Nephron (organoid): ENCODE data around the gene GRAMD1B.

ENCODE experiments used
- H3K27ac Mint-ChIP-seq, 3 experiments: 2 replicates each; pipeline ENCODE4 v1.8.0; 2020; ENCODE audit warnings: mixed read lengths in 3 of 3, mild to moderate bottlenecking in 2 of 3, moderate library complexity in 1 of 3
- H3K27me3 Mint-ChIP-seq: 2 replicates; pipeline ENCODE4 v1.8.0; 2021; ENCODE audit warnings: low read depth, mild to moderate bottlenecking, moderate library complexity, mixed read lengths
- H3K36me3 Mint-ChIP-seq: 2 replicates; pipeline ENCODE4 v1.8.0; 2020; ENCODE audit warnings: low read depth, mixed read lengths
- H3K4me1 Mint-ChIP-seq: 2 replicates; pipeline ENCODE4 v1.8.0; 2020; ENCODE audit warnings: mixed read lengths
- H3K4me3 Mint-ChIP-seq, 3 experiments: 2 replicates each; pipeline ENCODE4 v1.8.0; 2020; ENCODE audit warnings: mild to moderate bottlenecking in 3 of 3, mixed read lengths in 3 of 3, moderate library complexity in 2 of 3
- H3K9me3 Mint-ChIP-seq: 2 replicates; pipeline ENCODE4 v1.8.0; 2020; ENCODE audit warnings: mixed read lengths
- CTCF ChIP-seq, 3 experiments: fragments of 200-600 bp; sonication (generic); IDR thresholded peaks; one replicate each; pipeline ENCODE4 v1.5.0; 2021; ENCODE audit warnings: antibody characterized with exemption in 3 of 3; ENCODE audit not compliant: unreplicated experiment in 3 of 3

GRAMD1B gene

GRCh38 chr11:123469586-123469985, 39.5 kb downstream of the GRAMD1B start:
- Mint-ChIP-seq H3K4me1 (peaks cover 27% of the 10 kb centered on the region), H3K4me3 (no peak overlapping the region), H3K36me3 (no peaks in the 10 kb centered on the region), H3K27ac (no peak overlapping the region), H3K9me3 (no peaks in the 10 kb centered on the region), H3K27me3 (no peaks in the 10 kb centered on the region)
- TF ChIP-seq CTCF (IDR thresholded peaks at IDR 0.05; ENCODE audit: unreplicated experiment in 3 of 3) = no peak

DNA sequence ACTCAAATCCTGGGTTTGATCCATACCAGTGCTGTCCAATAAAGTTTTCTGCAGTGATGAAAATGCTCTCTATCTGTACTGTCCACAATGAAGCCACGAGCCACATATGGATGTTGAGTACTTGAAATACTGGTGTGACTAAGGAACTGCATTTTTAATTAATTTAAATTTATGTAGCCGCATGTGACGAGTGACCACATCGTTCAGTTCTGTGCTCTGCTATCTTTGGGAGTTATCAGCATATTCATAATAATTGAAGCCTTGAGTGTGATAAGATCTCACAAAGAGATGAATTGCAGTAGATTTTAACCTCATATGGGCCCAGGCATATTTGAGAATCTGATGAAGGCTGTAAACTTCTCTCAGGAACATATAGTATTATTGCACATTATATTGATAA, 40.8 kb downstream of the GRAMD1B start:
- no peaks in the 10 kb centered on the region for H3K9me3 Mint-ChIP-seq
- H3K36me3 Mint-ChIP-seq = no peaks in the 10 kb centered on the region
- H3K4me1 Mint-ChIP-seq = peaks cover 40% of the 10 kb centered on the region
- no peak for TF ChIP-seq CTCF (IDR thresholded peaks at IDR 0.05; ENCODE audit: unreplicated experiment in 3 of 3)
- H3K4me3 Mint-ChIP-seq = no peak overlapping the region
- H3K27me3 Mint-ChIP-seq = no peaks in the 10 kb centered on the region
- H3K27ac Mint-ChIP-seq = no peak overlapping the region

DNA sequence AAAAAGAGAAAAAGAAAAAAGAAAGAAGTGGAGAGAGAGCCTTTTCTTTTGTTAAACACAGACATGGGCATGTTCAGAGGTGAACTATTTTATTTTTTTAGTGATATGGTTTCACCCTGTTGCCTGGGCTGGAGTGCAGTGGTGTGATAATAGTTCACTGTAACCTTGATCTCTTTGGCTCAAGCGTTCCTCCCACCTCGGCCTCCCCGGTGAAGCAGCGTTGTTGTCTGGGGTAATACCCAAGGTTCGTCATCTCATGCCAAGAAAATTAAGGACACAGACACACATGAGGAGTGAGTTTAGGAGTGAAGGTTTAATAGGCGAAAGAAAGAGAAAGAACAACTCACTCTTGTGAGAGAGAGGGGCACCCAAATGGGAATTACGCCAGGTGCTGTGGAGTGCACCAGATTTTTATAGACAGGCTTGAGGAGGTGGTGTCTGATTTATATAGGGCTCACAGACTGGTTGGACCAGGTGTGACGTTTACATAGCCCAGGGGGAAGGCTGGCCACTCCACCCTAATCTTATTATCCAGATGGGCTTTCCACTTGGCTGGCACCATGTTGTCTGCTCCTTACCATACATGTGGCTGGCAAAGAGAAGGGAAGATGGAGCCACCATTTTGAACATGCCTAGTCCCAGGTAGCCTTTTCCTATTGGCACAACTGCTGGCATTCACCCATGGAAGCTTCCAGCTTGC, 42.3 kb downstream of the GRAMD1B start:
- no peaks in the 10 kb centered on the region for H3K27me3 Mint-ChIP-seq
- H3K27ac Mint-ChIP-seq = no peak overlapping the region
- TF ChIP-seq CTCF (IDR thresholded peaks at IDR 0.05; ENCODE audit: unreplicated experiment in 3 of 3) = no peak
- no peaks in the 10 kb centered on the region for H3K9me3 Mint-ChIP-seq
- H3K4me3 Mint-ChIP-seq = no peak overlapping the region
- H3K36me3 Mint-ChIP-seq = no peaks in the 10 kb centered on the region
- H3K4me1 Mint-ChIP-seq = peaks cover 40% of the 10 kb centered on the region

GRCh38 chr11:123473941-123474677, 44.0 kb downstream of the GRAMD1B start:
- Mint-ChIP-seq H3K9me3 (no peaks in the 10 kb centered on the region), H3K4me3 (no peak overlapping the region), H3K36me3 (no peaks in the 10 kb centered on the region), H3K27me3 (no peaks in the 10 kb centered on the region), H3K27ac (peak overlapping the region in 1 of 3 experiments; percentile 41), H3K4me1 (peaks cover 47% of the 10 kb centered on the region)
- no peak for TF ChIP-seq CTCF (IDR thresholded peaks at IDR 0.05; ENCODE audit: unreplicated experiment in 3 of 3)

GRCh38 chr11:123474994-123475393, 44.9 kb downstream of the GRAMD1B start:
- H3K9me3 Mint-ChIP-seq = no peaks in the 10 kb centered on the region
- H3K27ac Mint-ChIP-seq = peak overlapping the region; percentile 40 to 50 (median 41)
- no peaks in the 10 kb centered on the region for H3K27me3 Mint-ChIP-seq
- H3K4me1 Mint-ChIP-seq = peaks cover 46% of the 10 kb centered on the region
- H3K4me3 Mint-ChIP-seq = no peak overlapping the region
- no peak for TF ChIP-seq CTCF (IDR thresholded peaks at IDR 0.05; ENCODE audit: unreplicated experiment in 3 of 3)
- H3K36me3 Mint-ChIP-seq = no peaks in the 10 kb centered on the region
